NCI-H446 treated with DMSO at 0.1 percent for 48 hours (cell line): ENCODE measurements around the gene PAGE5.

Experiments
- DNase-seq: peaks from one replicate; lab custom pipeline; 2025; lab: John Stamatoyannopoulos, UW

The PAGE5 gene

GRCh38 chrX:55220119-55220794 is at the start of gene PAGE5:
TSS of gene PAGE5 (plus strand) at chrX:55220346. CDS start at chrX:55221383, 1,037 bp downstream.
- DNase-seq = no peak

- no peak for DNase-seq
Measured at GRCh38 chrX:55187281-55187680, 32.9 kb upstream of the PAGE5 start.

GRCh38 chrX:55196688-55197087 is 23.5 kb upstream of the PAGE5 start:
- no peak for DNase-seq

- DNase-seq = no peak
Measured at GRCh38 chrX:55201930-55202579, 18.1 kb upstream of the PAGE5 start.

- DNase-seq = no peak
Measured at GRCh38 chrX:55206162-55206941, 13.8 kb upstream of the PAGE5 start.

DNA sequence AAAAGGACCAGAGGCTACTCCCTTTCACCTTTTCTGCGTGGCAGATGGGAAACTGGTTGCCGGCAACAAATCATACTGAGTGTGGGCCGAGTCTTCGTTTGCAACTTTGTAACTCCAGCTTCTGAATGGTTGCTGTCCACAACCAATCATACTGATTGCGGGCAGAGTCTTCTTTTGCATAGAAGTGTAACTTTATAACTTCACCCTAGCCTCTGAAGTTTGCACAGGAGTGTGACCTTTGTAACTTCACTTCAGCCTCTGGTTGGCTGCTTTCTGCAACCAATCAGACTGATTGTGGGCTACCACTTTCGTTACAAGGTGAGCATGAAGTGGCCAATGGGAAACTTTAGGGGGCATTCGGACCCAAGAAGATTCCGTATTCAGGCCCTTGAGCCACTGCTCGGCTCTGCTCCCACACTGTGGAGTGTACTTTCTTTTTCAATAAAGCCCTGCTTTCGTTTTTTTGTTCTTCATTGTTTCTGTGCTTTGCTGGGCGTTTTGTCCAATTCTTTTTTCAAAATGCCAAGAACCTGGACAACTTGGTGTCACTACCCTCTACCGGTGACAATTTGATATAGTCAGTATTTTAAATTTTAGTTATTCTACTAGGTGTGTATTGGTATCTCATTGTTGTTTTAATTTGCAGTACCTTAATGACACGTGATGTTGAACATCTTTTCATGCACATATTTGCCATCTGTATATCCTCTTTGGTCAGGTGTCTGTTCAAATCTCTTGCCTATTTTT is 9.0 kb upstream of the PAGE5 start:
- no peak for DNase-seq

- no peak for DNase-seq
Measured at GRCh38 chrX:55213381-55213780, 6.8 kb upstream of the PAGE5 start.

DNA sequence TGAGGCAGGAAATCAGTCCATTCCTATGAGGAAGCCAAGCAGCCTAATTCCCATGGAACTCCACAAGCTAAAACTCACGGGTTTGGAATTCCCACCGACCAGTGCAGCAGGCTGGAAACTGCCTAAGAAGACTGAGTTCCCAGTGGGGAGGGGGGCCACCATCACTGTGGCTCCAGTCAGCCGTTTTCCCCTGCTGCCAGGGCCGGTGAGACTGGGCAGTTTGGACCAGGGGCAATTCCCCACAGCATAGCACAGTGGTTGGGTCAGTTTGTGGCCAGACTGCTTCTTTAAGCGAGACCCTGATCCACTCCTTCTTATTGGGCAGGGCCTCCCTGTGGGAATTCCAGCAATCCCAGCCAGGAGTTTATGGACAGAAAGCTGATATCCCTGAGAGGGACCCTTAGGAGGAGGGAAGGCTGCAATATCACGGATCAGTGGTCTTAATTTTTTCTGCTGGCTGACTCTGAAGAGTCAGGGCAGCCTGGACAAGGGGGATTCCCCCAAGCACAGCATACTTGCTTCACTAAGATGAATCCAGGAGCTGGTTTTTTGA is 20.7 kb downstream of the PAGE5 start:
- DNase-seq = no peak

- DNase-seq = no peak
Measured at GRCh38 chrX:55253528-55253927, 33.4 kb downstream of the PAGE5 start.

- DNase-seq = no peak
Measured at GRCh38 chrX:55260806-55261205, 40.7 kb downstream of the PAGE5 start.

GRCh38 chrX:55264816-55265215 is 44.7 kb downstream of the PAGE5 start, which contains the start of gene PAGE3:
TSS of gene PAGE3 (minus strand) at chrX:55264916. CDS start at chrX:55263903, 1,013 bp downstream.
- no peak for DNase-seq
